ENCODE data around the gene DRAM1.
"Not testable (repeated sequence)": the region's sequence is repeated elsewhere in the genome, so short reads cannot be mapped to it uniquely, and the experiment has no call there.

The DRAM1 gene

GRCh38 chr12:101881228-101881627 lies 3.8 kb downstream of the DRAM1 start:
- H3K27ac ChIP-seq (ENCODE audit: low read depth, low read length) = no peak overlapping the region
- H3K9me3 ChIP-seq (ENCODE audit: control insufficient read depth, insufficient read depth, low read depth, low read length) = no peaks in the 10 kb centered on the region
- no peak overlapping the region for H3K9ac ChIP-seq (ENCODE audit: low read length)
- no peaks in the 10 kb centered on the region for H3K36me3 ChIP-seq (ENCODE audit: control insufficient read depth, insufficient read depth, low read length)
- peaks cover 12% of the 10 kb centered on the region for H3K27me3 ChIP-seq (ENCODE audit: control insufficient read depth, insufficient read depth, low read length)
- 0 out of 2 replicates have a peak, but pooled peaks cover 5% of the 10 kb centered on the region for H3K4me1 ChIP-seq (ENCODE audit: control insufficient read depth, insufficient read depth, low read length)
- no peak overlapping the region for H3K4me3 ChIP-seq (ENCODE audit: low read depth, low read length)

DNA sequence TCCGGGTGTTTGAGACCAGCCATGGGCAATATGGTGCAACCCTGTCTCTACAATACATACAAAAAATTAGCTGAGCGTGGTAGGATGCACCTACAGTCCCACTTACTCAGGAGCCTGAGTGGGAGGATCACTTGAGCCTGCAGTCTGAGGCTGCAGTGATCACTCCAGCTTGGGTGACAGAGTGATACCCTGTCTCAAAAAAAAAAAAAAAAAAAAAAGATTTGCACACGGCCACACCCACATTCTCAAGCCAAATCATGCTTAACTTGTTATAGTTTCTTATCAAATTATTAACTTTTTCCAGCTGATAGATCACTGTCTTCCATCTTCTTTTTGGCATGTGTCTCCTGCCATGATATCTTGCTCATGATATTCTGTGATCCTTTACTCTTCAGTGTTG lies 6.8 kb downstream of the DRAM1 start:
- no peaks in the 10 kb centered on the region for H3K9me3 ChIP-seq (ENCODE audit: control insufficient read depth, insufficient read depth, low read depth, low read length)
- H3K36me3 ChIP-seq (ENCODE audit: control insufficient read depth, insufficient read depth, low read length) = no peaks in the 10 kb centered on the region
- no peak overlapping the region for H3K9ac ChIP-seq (ENCODE audit: low read length)
- H3K27ac ChIP-seq (ENCODE audit: low read depth, low read length) = no peak overlapping the region
- no peaks in the 10 kb centered on the region for H3K27me3 ChIP-seq (ENCODE audit: control insufficient read depth, insufficient read depth, low read length)
- H3K4me1 ChIP-seq (ENCODE audit: control insufficient read depth, insufficient read depth, low read length) = no peaks in the 10 kb centered on the region
- H3K4me3 ChIP-seq (ENCODE audit: low read depth, low read length) = no peak overlapping the region

DNA sequence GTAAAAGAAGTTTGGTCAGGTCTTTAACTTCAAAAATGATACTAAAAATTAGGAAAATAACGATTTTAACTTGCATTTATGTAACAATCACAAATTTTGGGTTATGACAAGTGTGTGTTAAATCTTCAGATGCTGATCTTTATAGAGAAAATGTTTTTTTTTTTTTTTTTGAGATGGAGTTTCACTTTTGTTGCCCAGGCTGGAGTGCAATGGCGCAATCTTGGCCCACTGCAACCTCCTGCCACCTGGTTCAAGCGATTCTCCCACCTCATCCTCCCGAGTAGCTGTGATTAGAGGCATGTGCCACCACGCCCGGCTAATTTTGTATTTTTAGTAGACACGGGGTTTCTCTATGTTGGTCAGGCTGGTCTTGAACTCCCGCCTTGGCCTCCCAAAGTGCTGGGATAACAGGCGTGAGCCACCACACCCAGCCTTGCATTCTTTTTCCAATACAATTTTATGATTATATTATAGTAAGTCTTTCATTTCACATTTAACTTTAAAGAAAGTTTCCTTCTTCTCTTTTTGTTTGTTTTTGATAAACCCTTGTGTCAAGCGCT lies 7.5 kb downstream of the DRAM1 start:
- not testable (repeated sequence) for H3K9me3 ChIP-seq (ENCODE audit: control insufficient read depth, insufficient read depth, low read depth, low read length); H3K4me1 ChIP-seq (ENCODE audit: control insufficient read depth, insufficient read depth, low read length); H3K4me3 ChIP-seq (ENCODE audit: low read depth, low read length); H3K9ac ChIP-seq (ENCODE audit: low read length); H3K27me3 ChIP-seq (ENCODE audit: control insufficient read depth, insufficient read depth, low read length); H3K36me3 ChIP-seq (ENCODE audit: control insufficient read depth, insufficient read depth, low read length); H3K27ac ChIP-seq (ENCODE audit: low read depth, low read length)

DNA sequence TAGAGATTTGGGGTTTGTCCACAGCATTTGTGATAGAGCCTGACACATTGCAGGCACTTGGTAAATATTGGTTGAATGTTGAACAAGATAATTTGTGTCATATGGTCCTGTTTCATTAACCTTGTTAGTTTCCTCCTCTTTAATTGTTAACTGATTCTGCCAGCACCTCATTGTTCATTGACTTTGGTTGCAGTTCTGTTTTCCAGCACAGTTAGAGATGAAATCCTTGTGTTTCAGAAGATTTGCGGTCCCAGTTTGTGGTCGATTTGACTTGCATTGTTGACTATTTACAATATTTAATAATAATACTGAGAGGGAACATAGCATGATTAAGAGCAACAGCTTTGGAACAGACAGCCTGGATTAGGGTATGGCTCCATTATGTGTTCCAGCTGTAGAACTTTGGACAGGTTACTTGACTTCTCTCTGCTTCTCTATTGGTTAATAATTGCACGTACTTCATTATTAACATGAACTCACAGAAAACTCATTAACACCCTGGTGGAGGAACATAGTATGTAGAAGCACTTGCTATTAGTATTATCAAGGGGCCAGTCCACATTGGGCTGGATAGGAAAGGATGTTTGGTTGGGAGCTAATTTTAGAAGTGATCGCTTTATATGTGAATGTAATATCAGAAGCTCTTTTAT lies 8.7 kb downstream of the DRAM1 start:
- no peaks in the 10 kb centered on the region for H3K4me1 ChIP-seq (ENCODE audit: control insufficient read depth, insufficient read depth, low read length)
- no peak overlapping the region for H3K9ac ChIP-seq (ENCODE audit: low read length)
- H3K9me3 ChIP-seq (ENCODE audit: control insufficient read depth, insufficient read depth, low read depth, low read length) = no peaks in the 10 kb centered on the region
- H3K27me3 ChIP-seq (ENCODE audit: control insufficient read depth, insufficient read depth, low read length) = no peaks in the 10 kb centered on the region
- H3K36me3 ChIP-seq (ENCODE audit: control insufficient read depth, insufficient read depth, low read length) = no peaks in the 10 kb centered on the region
- H3K4me3 ChIP-seq (ENCODE audit: low read depth, low read length) = no peak overlapping the region
- H3K27ac ChIP-seq (ENCODE audit: low read depth, low read length) = no peak overlapping the region

DNA sequence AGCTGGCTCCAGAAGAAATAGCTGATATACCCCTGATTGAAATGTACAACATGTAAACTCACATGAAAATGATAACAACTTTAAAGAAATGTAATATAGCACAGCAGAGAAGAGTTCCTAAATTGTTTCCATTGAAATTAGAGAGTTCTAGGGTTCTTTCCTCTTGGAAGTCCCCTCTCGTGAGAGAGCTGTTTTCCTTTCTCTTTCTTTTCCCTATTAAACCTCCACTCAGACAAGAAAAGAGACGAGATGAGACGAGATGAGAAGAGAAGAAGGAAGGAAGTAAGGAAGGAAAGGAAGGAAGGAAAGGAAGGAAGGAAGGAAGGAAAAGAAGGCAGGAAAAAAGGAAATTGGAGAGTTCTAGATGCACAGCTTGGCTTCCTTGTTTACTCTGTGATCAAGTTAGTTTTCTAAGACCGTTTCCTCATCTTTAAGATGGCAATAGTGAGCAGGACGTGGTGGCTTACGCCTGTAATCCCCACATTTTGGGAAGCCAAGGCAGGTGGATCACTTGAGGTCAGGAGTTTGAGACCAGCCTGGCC lies 11.9 kb downstream of the DRAM1 start:
- Histone ChIP-seq H3K9ac (ENCODE audit: low read length) (no peak overlapping the region), H3K9me3 (ENCODE audit: control insufficient read depth, insufficient read depth, low read depth, low read length) (no peaks in the 10 kb centered on the region), H3K4me1 (ENCODE audit: control insufficient read depth, insufficient read depth, low read length) (peaks cover 8% of the 10 kb centered on the region), H3K4me3 (ENCODE audit: low read depth, low read length) (no peak overlapping the region), H3K27me3 (ENCODE audit: control insufficient read depth, insufficient read depth, low read length) (no peaks in the 10 kb centered on the region), H3K36me3 (ENCODE audit: control insufficient read depth, insufficient read depth, low read length) (no peaks in the 10 kb centered on the region), H3K27ac (ENCODE audit: low read depth, low read length) (no peak overlapping the region)

- H3K4me3 ChIP-seq (ENCODE audit: low read depth, low read length) = no peak overlapping the region
- no peak overlapping the region for H3K27ac ChIP-seq (ENCODE audit: low read depth, low read length)
- no peak overlapping the region for H3K9ac ChIP-seq (ENCODE audit: low read length)
Observed at GRCh38 chr12:101891462-101891971, 14.1 kb downstream of the DRAM1 start.

DNA sequence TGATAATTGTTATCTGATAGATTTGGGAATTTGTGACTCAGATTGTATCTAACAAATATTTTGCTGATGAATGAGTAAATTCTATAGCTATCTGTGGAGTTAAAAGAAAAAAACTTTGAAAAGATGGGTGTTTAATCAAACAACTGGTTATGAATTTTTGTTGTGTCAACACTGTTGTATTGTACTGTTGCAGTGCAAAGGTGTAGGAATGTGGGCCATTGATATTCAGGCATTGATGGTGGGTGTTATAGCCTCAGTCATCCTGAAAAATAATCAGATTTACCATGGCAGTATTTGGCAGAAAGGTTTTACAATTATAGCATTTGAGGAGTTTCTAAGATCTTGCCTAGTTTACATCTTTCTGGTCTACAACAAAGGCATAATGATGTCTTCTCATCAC lies 15.4 kb downstream of the DRAM1 start:
- Histone ChIP-seq H3K36me3 (ENCODE audit: control insufficient read depth, insufficient read depth, low read length) (no peaks in the 10 kb centered on the region), H3K9me3 (ENCODE audit: control insufficient read depth, insufficient read depth, low read depth, low read length) (no peaks in the 10 kb centered on the region), H3K4me3 (ENCODE audit: low read depth, low read length) (no peak overlapping the region), H3K9ac (ENCODE audit: low read length) (no peak overlapping the region), H3K27me3 (ENCODE audit: control insufficient read depth, insufficient read depth, low read length) (no peaks in the 10 kb centered on the region), H3K27ac (ENCODE audit: low read depth, low read length) (no peak overlapping the region), H3K4me1 (ENCODE audit: control insufficient read depth, insufficient read depth, low read length) (peaks cover 8% of the 10 kb centered on the region)

More at GRCh38 chr12:101891462-101891971, 14.1 kb downstream of the DRAM1 start:
- Histone ChIP-seq H3K27me3 (ENCODE audit: control insufficient read depth, insufficient read depth, low read length) (no peaks in the 10 kb centered on the region), H3K9me3 (ENCODE audit: control insufficient read depth, insufficient read depth, low read depth, low read length) (no peaks in the 10 kb centered on the region), H3K36me3 (ENCODE audit: control insufficient read depth, insufficient read depth, low read length) (no peaks in the 10 kb centered on the region), H3K4me1 (ENCODE audit: control insufficient read depth, insufficient read depth, low read length) (peaks cover 8% of the 10 kb centered on the region)

GRCh38 chr12:101901777-101902176 lies 24.4 kb downstream of the DRAM1 start:
- Histone ChIP-seq H3K9ac (ENCODE audit: low read length) (no peak overlapping the region), H3K36me3 (ENCODE audit: control insufficient read depth, insufficient read depth, low read length) (no peaks in the 10 kb centered on the region), H3K4me1 (ENCODE audit: control insufficient read depth, insufficient read depth, low read length) (no peaks in the 10 kb centered on the region), H3K4me3 (ENCODE audit: low read depth, low read length) (no peak overlapping the region), H3K27ac (ENCODE audit: low read depth, low read length) (no peak overlapping the region), H3K27me3 (ENCODE audit: control insufficient read depth, insufficient read depth, low read length) (no peaks in the 10 kb centered on the region), H3K9me3 (ENCODE audit: control insufficient read depth, insufficient read depth, low read depth, low read length) (no peaks in the 10 kb centered on the region)

GRCh38 chr12:101902641-101903040 lies 25.3 kb downstream of the DRAM1 start:
- Histone ChIP-seq H3K4me1 (ENCODE audit: control insufficient read depth, insufficient read depth, low read length) (no peaks in the 10 kb centered on the region), H3K4me3 (ENCODE audit: low read depth, low read length) (no peak overlapping the region), H3K36me3 (ENCODE audit: control insufficient read depth, insufficient read depth, low read length) (no peaks in the 10 kb centered on the region), H3K9ac (ENCODE audit: low read length) (no peak overlapping the region), H3K27ac (ENCODE audit: low read depth, low read length) (no peak overlapping the region), H3K9me3 (ENCODE audit: control insufficient read depth, insufficient read depth, low read depth, low read length) (no peaks in the 10 kb centered on the region), H3K27me3 (ENCODE audit: control insufficient read depth, insufficient read depth, low read length) (no peaks in the 10 kb centered on the region)

DNA sequence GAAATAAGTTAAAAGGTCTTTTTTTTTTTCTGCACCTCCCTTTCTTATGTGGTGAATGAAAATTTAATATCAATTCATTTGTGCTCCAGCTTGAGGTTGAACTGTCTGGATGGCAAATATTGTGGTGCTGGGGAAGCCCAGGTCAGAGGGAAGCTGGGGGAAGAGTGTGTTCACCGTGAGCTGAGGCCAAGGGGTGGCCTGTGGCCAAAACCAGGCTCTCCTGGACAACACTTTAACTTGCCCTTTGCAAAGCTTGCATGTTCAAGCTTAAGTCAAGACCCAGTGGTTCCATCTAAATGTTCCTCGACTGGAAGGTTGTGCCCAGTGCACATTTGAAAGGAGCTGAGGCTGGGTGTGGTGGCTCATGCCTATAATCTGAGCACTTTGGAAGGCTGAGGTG lies 28.8 kb downstream of the DRAM1 start:
- no peaks in the 10 kb centered on the region for H3K4me1 ChIP-seq (ENCODE audit: control insufficient read depth, insufficient read depth, low read length)
- no peak overlapping the region for H3K4me3 ChIP-seq (ENCODE audit: low read depth, low read length)
- H3K9me3 ChIP-seq (ENCODE audit: control insufficient read depth, insufficient read depth, low read depth, low read length) = no peaks in the 10 kb centered on the region
- no peak overlapping the region for H3K27ac ChIP-seq (ENCODE audit: low read depth, low read length)
- H3K27me3 ChIP-seq (ENCODE audit: control insufficient read depth, insufficient read depth, low read length) = no peaks in the 10 kb centered on the region
- H3K9ac ChIP-seq (ENCODE audit: low read length) = no peak overlapping the region
- no peaks in the 10 kb centered on the region for H3K36me3 ChIP-seq (ENCODE audit: control insufficient read depth, insufficient read depth, low read length)

GRCh38 chr12:101908395-101908794 lies 31.0 kb downstream of the DRAM1 start:
- Histone ChIP-seq H3K9ac (ENCODE audit: low read length) (no peak overlapping the region), H3K27me3 (ENCODE audit: control insufficient read depth, insufficient read depth, low read length) (no peaks in the 10 kb centered on the region), H3K4me3 (ENCODE audit: low read depth, low read length) (no peak overlapping the region), H3K27ac (ENCODE audit: low read depth, low read length) (no peak overlapping the region), H3K9me3 (ENCODE audit: control insufficient read depth, insufficient read depth, low read depth, low read length) (no peaks in the 10 kb centered on the region), H3K4me1 (ENCODE audit: control insufficient read depth, insufficient read depth, low read length) (no peaks in the 10 kb centered on the region), H3K36me3 (ENCODE audit: control insufficient read depth, insufficient read depth, low read length) (no peaks in the 10 kb centered on the region)
